Immature natural killer cell (primary cell): ENCODE measurements around the gene IYD. TPM values are rescaled to one million over a fixed set of nuclear protein-coding genes. Genes with fewer than 3 reads are reported as not detected.
A peak's percentile ranks its signal among the peaks of the same experiment; 100 is the strongest.

Experiments
- DNase-seq, 3 donors: peaks; one replicate each; pipeline ENCODE4 v3.0.0; 2022; ENCODE audit warnings: mixed read lengths in 1 of 3
- H3K27ac Mint-ChIP-seq, 6 donors: one replicate each; pipeline ENCODE4 v1.8.0; 2020; ENCODE audit warnings: mixed read lengths in 6 of 6, mild to moderate bottlenecking in 5 of 6, inconsistent platforms in 4 of 6, moderate library complexity in 3 of 6
- H3K27me3 Mint-ChIP-seq, 3 donors: one replicate each; pipeline ENCODE4 v1.8.0; 2020 to 2021; ENCODE audit warnings: low read depth in 3 of 3, mild to moderate bottlenecking in 3 of 3, mixed read lengths in 3 of 3, moderate library complexity in 3 of 3, inconsistent platforms in 1 of 3
- H3K36me3 Mint-ChIP-seq, 3 donors: one replicate each; pipeline ENCODE4 v1.8.0; 2020; ENCODE audit warnings: mixed read lengths in 3 of 3, inconsistent platforms in 2 of 3, mild to moderate bottlenecking in 2 of 3
- H3K4me1 Mint-ChIP-seq, 2 donors: one replicate each; pipeline ENCODE4 v1.8.0; 2020; ENCODE audit warnings: inconsistent platforms in 2 of 2, mild to moderate bottlenecking in 2 of 2, mixed read lengths in 2 of 2, moderate library complexity in 1 of 2
- H3K4me3 Mint-ChIP-seq, 5 donors: one replicate each; pipeline ENCODE4 v1.8.0; 2020; ENCODE audit warnings: mild to moderate bottlenecking in 5 of 5, mixed read lengths in 5 of 5, inconsistent platforms in 3 of 5, moderate library complexity in 3 of 5
- H3K9me3 Mint-ChIP-seq, 6 donors: one replicate each; pipeline ENCODE4 v1.8.0; 2020; ENCODE audit warnings: mild to moderate bottlenecking in 6 of 6, mixed read lengths in 6 of 6, inconsistent platforms in 4 of 6, moderate library complexity in 3 of 6
- polyA plus RNA-seq, 3 donors: library from polyadenylated mRNA; unstranded; fragments of 300-500 nt; fragmentation: Illumina TruSeq; gene quantifications; one replicate each; pipeline ENCODE4 v1.2.3, GENCODE V29; 2021

Gene IYD
- polyA plus RNA-seq, 3 donors from 2014 or later: not detected

DNA sequence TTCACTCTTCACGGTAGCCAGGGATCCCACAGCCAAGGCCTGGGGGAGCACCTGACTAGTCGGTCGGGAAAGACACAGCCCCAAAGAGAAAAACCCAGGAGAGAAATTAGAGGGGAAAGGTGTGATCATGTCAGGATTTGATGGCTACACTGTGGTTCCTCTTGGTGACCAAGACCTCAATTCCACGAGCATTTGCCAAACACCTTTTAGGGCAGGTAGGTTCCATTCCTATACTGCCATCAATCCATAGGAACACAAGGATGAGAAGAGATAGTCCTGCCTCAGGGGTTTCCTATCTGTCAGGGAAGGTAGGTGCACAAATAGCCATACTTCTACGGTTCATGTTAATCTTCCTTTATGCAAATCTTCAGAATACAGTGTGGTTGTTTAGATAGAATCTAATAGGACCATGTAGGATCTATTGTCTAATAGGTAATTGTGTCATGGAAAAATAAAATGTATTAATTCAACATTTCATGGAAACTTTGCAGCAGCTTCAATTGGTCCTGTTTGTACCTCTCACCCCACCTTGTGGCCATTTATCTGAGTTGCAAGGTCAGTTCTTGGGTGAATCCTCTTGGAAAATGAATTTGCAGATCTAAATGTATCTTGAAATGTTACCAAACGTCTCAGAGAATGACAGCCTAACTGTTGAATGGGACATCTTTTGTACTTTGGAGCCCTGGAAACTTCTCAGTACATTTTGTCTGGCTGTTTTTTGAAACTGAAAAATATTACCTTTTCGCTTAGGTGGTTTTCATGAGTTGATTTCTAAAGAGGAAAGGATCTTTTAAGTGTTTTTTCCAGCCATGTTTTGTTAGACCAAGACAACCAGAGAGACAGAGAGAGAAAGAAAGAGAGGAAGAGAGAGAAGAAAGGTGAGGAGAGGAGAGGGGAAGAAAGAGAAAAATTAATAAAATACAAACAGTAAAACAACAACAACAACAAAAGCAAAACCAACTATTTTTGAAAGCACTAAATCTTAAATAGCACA lies 33.7 kb upstream of the IYD start:
- Mint-ChIP-seq H3K4me3 (no peak overlapping the region), H3K27me3 (peaks cover 0 to 8% (median 2%) of the 10 kb centered on the region in 3 donors), H3K27ac (no peak overlapping the region), H3K9me3 (no peaks in the 10 kb centered on the region), H3K36me3 (no peaks in the 10 kb centered on the region), H3K4me1 (no peaks in the 10 kb centered on the region)
- peak; percentile 6 to 46 (median 23) for DNase-seq

DNA sequence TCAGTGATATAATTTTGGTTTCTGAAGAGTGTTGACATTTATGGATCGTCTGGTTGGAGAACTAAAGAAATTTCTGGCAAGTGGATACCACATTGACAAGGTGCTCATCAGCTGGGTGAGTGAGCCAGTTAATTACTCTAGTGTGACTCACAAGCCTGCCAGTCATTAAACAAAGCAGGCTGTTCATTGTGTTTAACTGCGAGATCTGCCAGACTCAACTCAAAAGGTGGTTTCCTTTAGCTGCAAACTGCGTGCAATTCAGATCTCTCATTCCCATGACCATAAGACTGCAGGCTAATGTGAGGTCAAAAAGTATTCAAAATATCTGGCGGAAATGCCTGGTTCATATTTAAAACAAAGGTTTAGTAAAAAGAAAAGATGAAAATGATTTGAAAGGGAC lies 32.5 kb upstream of the IYD start:
- H3K27me3 Mint-ChIP-seq: peaks cover 0 to 6% (median 2%) of the 10 kb centered on the region in 3 donors
- DNase-seq: no peak
- no peak overlapping the region for H3K4me3 Mint-ChIP-seq
- no peaks in the 10 kb centered on the region for H3K36me3 Mint-ChIP-seq
- no peaks in the 10 kb centered on the region for H3K9me3 Mint-ChIP-seq
- H3K27ac Mint-ChIP-seq: no peak overlapping the region
- no peaks in the 10 kb centered on the region for H3K4me1 Mint-ChIP-seq

GRCh38 chr6:150336708-150337107 lies 32.1 kb upstream of the IYD start:
- no peak overlapping the region for H3K4me3 Mint-ChIP-seq
- no peak overlapping the region for H3K27ac Mint-ChIP-seq
- peaks cover 0 to 6% (median 4%) of the 10 kb centered on the region in 3 donors for H3K27me3 Mint-ChIP-seq
- no peaks in the 10 kb centered on the region for H3K36me3 Mint-ChIP-seq
- no peaks in the 10 kb centered on the region for H3K9me3 Mint-ChIP-seq
- no peak for DNase-seq
- no peaks in the 10 kb centered on the region for H3K4me1 Mint-ChIP-seq

DNA sequence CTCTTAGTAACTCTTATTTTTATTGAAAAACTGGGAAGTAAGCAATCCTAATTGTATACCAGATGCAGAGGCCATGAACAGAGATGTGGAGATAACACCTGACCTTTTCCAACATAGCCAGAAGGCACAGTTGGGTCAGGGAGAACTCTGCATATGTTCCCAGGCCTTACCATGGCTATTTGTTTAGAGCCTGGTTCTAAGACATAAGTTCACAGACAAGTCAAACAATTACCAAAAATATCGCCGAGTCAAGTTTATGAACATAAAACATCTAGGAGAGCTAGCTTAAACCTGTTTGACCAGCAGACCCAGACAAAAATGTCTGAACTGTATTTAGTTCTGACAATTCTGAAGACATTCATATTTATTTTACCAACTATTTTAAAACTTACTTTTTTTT lies 26.7 kb upstream of the IYD start:
- no peak for DNase-seq
- Mint-ChIP-seq H3K27ac (no peak overlapping the region), H3K4me3 (no peak overlapping the region), H3K9me3 (no peaks in the 10 kb centered on the region), H3K27me3 (peaks cover 0 to 6% (median 2%) of the 10 kb centered on the region in 3 donors), H3K4me1 (no peaks in the 10 kb centered on the region), H3K36me3 (no peaks in the 10 kb centered on the region)

GRCh38 chr6:150343434-150343833 lies 25.4 kb upstream of the IYD start:
- DNase-seq: no peak
- Mint-ChIP-seq H3K9me3 (no peaks in the 10 kb centered on the region), H3K27ac (no peak overlapping the region), H3K4me3 (no peak overlapping the region), H3K27me3 (peaks cover 0 to 9% (median 2%) of the 10 kb centered on the region in 3 donors), H3K4me1 (no peaks in the 10 kb centered on the region), H3K36me3 (no peaks in the 10 kb centered on the region)

DNA sequence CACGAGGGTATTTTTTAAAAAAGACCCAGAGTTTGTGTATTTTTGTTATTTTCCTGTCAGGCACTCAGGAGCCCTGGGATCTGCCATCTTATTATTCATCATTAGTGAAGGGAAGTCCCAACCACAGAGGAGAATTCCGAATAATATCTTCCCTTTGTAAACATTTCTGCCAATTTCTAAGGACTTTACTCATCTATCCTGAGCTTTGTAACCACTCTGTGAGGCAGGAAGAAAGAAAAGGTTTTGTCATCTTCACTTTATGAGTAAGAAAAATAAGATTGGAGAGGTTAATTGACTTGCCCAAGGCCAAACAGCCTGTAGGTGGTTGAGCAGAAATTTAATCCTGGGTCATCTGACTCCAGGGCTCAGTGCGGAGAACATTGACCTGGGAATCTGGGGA lies 23.0 kb upstream of the IYD start:
- Mint-ChIP-seq H3K9me3 (no peaks in the 10 kb centered on the region), H3K4me3 (no peak overlapping the region), H3K27me3 (peaks cover 2 to 9% (median 2%) of the 10 kb centered on the region in 3 donors), H3K27ac (no peak overlapping the region), H3K4me1 (no peaks in the 10 kb centered on the region), H3K36me3 (no peaks in the 10 kb centered on the region)
- no peak for DNase-seq

DNA sequence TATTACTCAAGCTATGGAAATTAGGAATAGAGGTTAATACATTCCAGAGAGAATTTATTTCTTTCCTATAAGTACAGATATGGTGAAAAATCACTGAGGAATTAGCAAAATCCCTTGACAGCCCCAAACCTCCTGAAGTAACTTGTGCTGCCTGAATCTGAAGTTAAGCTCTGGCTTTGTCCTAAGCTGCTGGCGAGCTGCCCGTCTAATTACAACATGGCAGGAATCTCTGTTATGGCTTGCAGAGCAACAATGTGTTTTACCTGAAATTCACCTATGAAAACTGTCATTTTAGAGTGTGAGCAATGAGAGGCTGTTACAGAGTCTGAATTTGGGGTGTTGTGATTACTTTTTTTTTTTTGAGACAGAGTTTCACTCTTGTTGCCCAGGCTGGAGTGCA lies 22.5 kb upstream of the IYD start:
- H3K9me3 Mint-ChIP-seq: no peaks in the 10 kb centered on the region
- no peak for DNase-seq
- no peaks in the 10 kb centered on the region for H3K4me1 Mint-ChIP-seq
- H3K4me3 Mint-ChIP-seq: no peak overlapping the region
- H3K27me3 Mint-ChIP-seq: peaks cover 2 to 9% (median 2%) of the 10 kb centered on the region in 3 donors
- H3K27ac Mint-ChIP-seq: no peak overlapping the region
- H3K36me3 Mint-ChIP-seq: no peaks in the 10 kb centered on the region

GRCh38 chr6:150347845-150348244 lies 21.0 kb upstream of the IYD start:
- H3K9me3 Mint-ChIP-seq: no peaks in the 10 kb centered on the region
- no peak overlapping the region for H3K27ac Mint-ChIP-seq
- peaks cover 0 to 9% (median 2%) of the 10 kb centered on the region in 3 donors for H3K27me3 Mint-ChIP-seq
- H3K4me1 Mint-ChIP-seq: no peaks in the 10 kb centered on the region
- H3K4me3 Mint-ChIP-seq: no peak overlapping the region
- no peaks in the 10 kb centered on the region for H3K36me3 Mint-ChIP-seq
- DNase-seq: no peak

GRCh38 chr6:150349546-150349945 lies 19.3 kb upstream of the IYD start:
- peaks cover 0 to 9% (median 2%) of the 10 kb centered on the region in 3 donors for H3K27me3 Mint-ChIP-seq
- no peak overlapping the region for H3K27ac Mint-ChIP-seq
- no peak overlapping the region for H3K4me3 Mint-ChIP-seq
- H3K9me3 Mint-ChIP-seq: no peaks in the 10 kb centered on the region
- no peaks in the 10 kb centered on the region for H3K4me1 Mint-ChIP-seq
- H3K36me3 Mint-ChIP-seq: no peaks in the 10 kb centered on the region
- no peak for DNase-seq

DNA sequence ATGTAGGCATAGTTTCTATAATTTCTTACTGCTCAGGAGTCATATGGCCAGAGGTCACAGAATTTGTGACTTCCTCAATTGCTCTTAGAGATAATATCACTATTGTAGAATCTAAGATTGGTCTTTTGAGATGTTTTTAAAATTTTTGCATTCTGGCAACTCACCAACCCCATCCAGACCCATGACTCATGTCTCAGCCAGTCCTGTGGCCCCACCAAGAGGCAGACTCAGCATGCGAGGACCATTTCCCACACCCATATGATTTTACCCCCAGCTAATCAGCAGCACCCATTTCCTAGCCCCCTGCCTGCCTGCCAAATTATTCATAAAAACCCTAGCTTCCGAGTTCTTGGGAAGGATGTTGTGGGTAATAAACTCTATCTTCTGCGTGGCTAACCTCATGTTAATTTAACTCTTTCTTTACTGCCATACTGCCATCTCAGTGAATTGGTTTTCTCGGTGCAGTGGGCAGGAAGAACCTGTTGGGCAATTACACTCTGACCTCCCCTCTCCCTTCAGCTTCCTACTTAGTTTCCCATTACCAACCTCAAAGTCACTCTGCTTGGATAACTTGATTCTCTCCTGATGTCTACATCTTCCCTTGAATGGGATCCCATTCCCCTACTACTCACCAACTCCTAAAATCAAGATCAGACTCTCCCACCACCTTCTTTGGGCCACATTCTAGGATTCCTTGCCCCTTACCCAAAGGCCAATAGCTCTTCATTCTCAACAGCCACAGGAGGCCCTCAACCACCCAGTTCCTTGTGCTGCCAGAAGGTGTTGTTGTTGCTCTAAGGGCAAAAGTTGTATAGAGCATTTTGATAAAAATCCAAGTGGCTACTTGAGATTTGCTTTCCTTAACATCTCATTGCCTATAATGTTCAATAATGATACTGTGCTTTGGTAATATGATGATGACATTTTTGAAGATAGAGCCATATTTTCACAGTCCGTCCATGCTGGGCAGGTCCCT lies 16.2 kb upstream of the IYD start:
- no peak overlapping the region for H3K4me3 Mint-ChIP-seq
- H3K27me3 Mint-ChIP-seq: peaks cover 0 to 9% (median 4%) of the 10 kb centered on the region in 3 donors
- no peaks in the 10 kb centered on the region for H3K36me3 Mint-ChIP-seq
- DNase-seq: no peak
- no peaks in the 10 kb centered on the region for H3K4me1 Mint-ChIP-seq
- H3K27ac Mint-ChIP-seq: no peak overlapping the region
- H3K9me3 Mint-ChIP-seq: no peaks in the 10 kb centered on the region

GRCh38 chr6:150353445-150353844 lies 15.4 kb upstream of the IYD start:
- H3K36me3 Mint-ChIP-seq: no peaks in the 10 kb centered on the region
- no peaks in the 10 kb centered on the region for H3K9me3 Mint-ChIP-seq
- no peak for DNase-seq
- peaks cover 0 to 9% (median 0%) of the 10 kb centered on the region in 3 donors for H3K27me3 Mint-ChIP-seq
- H3K4me3 Mint-ChIP-seq: no peak overlapping the region
- no peaks in the 10 kb centered on the region for H3K4me1 Mint-ChIP-seq
- H3K27ac Mint-ChIP-seq: no peak overlapping the region

- H3K9me3 Mint-ChIP-seq: no peaks in the 10 kb centered on the region
- no peaks in the 10 kb centered on the region for H3K4me1 Mint-ChIP-seq
- H3K27ac Mint-ChIP-seq: no peak overlapping the region
- no peak overlapping the region for H3K4me3 Mint-ChIP-seq
- peaks cover 0 to 7% (median 0%) of the 10 kb centered on the region in 3 donors for H3K27me3 Mint-ChIP-seq
- no peaks in the 10 kb centered on the region for H3K36me3 Mint-ChIP-seq
- DNase-seq: no peak
Observed at GRCh38 chr6:150354754-150355571, 13.8 kb upstream of the IYD start.

DNA sequence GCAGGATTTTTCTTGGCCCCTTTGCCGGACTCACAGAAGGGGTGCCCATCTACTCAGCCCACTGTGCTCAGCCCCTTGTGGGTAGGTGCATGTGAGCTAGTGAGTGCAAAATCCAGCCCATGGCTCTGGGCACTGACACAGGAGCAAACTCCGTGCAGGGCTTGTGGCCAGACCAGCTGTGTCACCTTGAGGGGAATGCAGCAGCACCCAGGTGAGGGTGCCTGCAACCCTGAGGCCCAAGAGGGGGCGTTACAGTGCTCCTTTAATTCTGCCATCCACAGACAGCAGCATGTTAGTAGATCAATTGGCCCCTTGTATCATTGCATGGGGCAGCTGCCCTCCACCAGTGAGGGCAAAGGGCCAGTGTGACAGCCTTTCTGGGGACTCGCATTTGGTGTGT lies 12.9 kb upstream of the IYD start:
- Mint-ChIP-seq H3K36me3 (no peaks in the 10 kb centered on the region), H3K9me3 (no peaks in the 10 kb centered on the region), H3K27ac (no peak overlapping the region), H3K4me1 (no peaks in the 10 kb centered on the region), H3K27me3 (peaks cover 0 to 11% (median 0%) of the 10 kb centered on the region in 3 donors), H3K4me3 (no peak overlapping the region)
- DNase-seq: no peak
